Cardiac septum (tissue), 1 donor: ENCODE measurements around the gene GRIK3. TPM values are rescaled to one million over a fixed set of nuclear protein-coding genes. Genes with fewer than 3 reads are reported as not detected.

ENCODE experiments used
- DNase-seq: peaks from one replicate; pipeline ENCODE4 v3.0.0-alpha.2; 2020; ENCODE audit warnings: low spot score
- intact Hi-C: fragments of 100-400 bp; cut with DNase I; formaldehyde crosslinking; loops from one replicate; pipeline ENCODE4 v1.14.0; 2022
- total RNA-seq: library from RNA; stranded (reverse); fragmentation: NEBNext Ultra II Directional; extraction: Animal tissue kit (Norgen Biotek cat#: 25700); gene quantifications from one replicate; pipeline ENCODE4 v1.2.1, GENCODE V29; 2021
- donor health status: DM: no; HTN: no; CAD: no.

Gene GRIK3
- total RNA-seq, 1 donor from 2014 or later: 0.08 TPM

- DNase-seq: peak; percentile 54
Observed at GRCh38 chr1:36765785-36766300, 268.5 kb downstream of the GRIK3 start.

GRCh38 chr1:36764798-36765197, 269.5 kb downstream of the GRIK3 start:
- intact Hi-C loops: no loop called here
- no peak for DNase-seq

More at GRCh38 chr1:36765785-36766300, 268.5 kb downstream of the GRIK3 start:
- intact Hi-C loops: no loop called here

- peak; percentile 15 for DNase-seq
- intact Hi-C loops: no loop called here
Observed at GRCh38 chr1:36763771-36764170, 270.5 kb downstream of the GRIK3 start.

GRCh38 chr1:36762174-36762573, 272.1 kb downstream of the GRIK3 start:
- peak; percentile 35 for DNase-seq
- intact Hi-C loops: no loop called here

GRCh38 chr1:36761113-36761512, 273.2 kb downstream of the GRIK3 start:
- DNase-seq: peak; percentile 47
- intact Hi-C loops: no loop called here

GRCh38 chr1:36760081-36760480, 274.2 kb downstream of the GRIK3 start:
- no peak for DNase-seq
- intact Hi-C loops: no loop called here

- peak; percentile 14 for DNase-seq
- intact Hi-C loops: no loop called here
Observed at GRCh38 chr1:36759355-36759754, 275.0 kb downstream of the GRIK3 start.

- intact Hi-C loops: no loop called here
Observed at GRCh38 chr1:36755303-36756230, 278.7 kb downstream of the GRIK3 start.

GRCh38 chr1:36754366-36754765, 279.9 kb downstream of the GRIK3 start:
- intact Hi-C loops: no loop called here
- DNase-seq: peak; percentile 14

More at GRCh38 chr1:36755303-36756230, 278.7 kb downstream of the GRIK3 start:
- DNase-seq: peak; percentile 51

GRCh38 chr1:36753451-36753850, 280.9 kb downstream of the GRIK3 start:
- intact Hi-C loops: no loop called here
- DNase-seq: no peak

GRCh38 chr1:36752891-36753361, 281.4 kb downstream of the GRIK3 start:
- no peak for DNase-seq
- intact Hi-C loops: no loop called here

- DNase-seq: peak; percentile 54
- intact Hi-C loops: no loop called here
Observed at GRCh38 chr1:36752431-36752830, 281.9 kb downstream of the GRIK3 start.

GRCh38 chr1:36751525-36751924, 282.8 kb downstream of the GRIK3 start:
- intact Hi-C loops: no loop called here
- DNase-seq: no peak

- intact Hi-C loops: no loop called here
- no peak for DNase-seq
Observed at GRCh38 chr1:36748466-36748865, 285.8 kb downstream of the GRIK3 start.
